Stimulated activated effector memory CD8-positive, alpha-beta T cell treated with anti-CD3 and anti-CD28 coated beads, Interleukin-12 subunit alpha, Interleukin-12 subunit beta, amount 100 ng/mL, for 72 hours (primary cell): ENCODE measurements around the gene LY86.
A peak's percentile ranks its signal among the peaks of the same experiment; 100 is the strongest.

ENCODE experiments used
- ATAC-seq: fragments of 150-1000 bp; cut with Tn5 transposase; 2 replicates; pipeline ENCODE4 v1.10.0; 2021
- DNase-seq, 2 donors: peaks; one replicate each; pipeline ENCODE4 v3.0.0; 2021 to 2022; ENCODE audit warnings: low spot score in 2 of 2
- H3K27ac Mint-ChIP-seq: one replicate; pipeline ENCODE4 v1.8.0; 2022; ENCODE audit warnings: mild to moderate bottlenecking, mixed read lengths
- H3K36me3 Mint-ChIP-seq: one replicate; pipeline ENCODE4 v1.8.0; 2022; ENCODE audit warnings: mild to moderate bottlenecking, mixed read lengths
- H3K4me1 Mint-ChIP-seq: one replicate; pipeline ENCODE4 v1.8.0; 2022; ENCODE audit warnings: mixed read lengths
- H3K4me3 Mint-ChIP-seq: one replicate; pipeline ENCODE4 v1.8.0; 2022; ENCODE audit warnings: mild to moderate bottlenecking, mixed read lengths
- H3K9me3 Mint-ChIP-seq: one replicate; pipeline ENCODE4 v1.8.0; 2022; ENCODE audit warnings: mixed read lengths

The LY86 gene

GRCh38 chr6:6588064-6588923, at the start of gene LY86:
Gene LY86 (plus strand): TSS chr6:6588720. CDS start chr6:6588735, 15 bp downstream.
- ATAC-seq, result no peak
- peak within 1 kb of the TSS; percentile 22 for H3K4me3 Mint-ChIP-seq
- no peaks in the 10 kb centered on the region for H3K36me3 Mint-ChIP-seq
- no peak within 1 kb of the TSS for H3K27ac Mint-ChIP-seq
- no peak for DNase-seq
- peaks cover 2% of the 10 kb centered on the region for H3K9me3 Mint-ChIP-seq
- H3K4me1 Mint-ChIP-seq, result peaks cover 29% of the 10 kb centered on the region

- Mint-ChIP-seq H3K4me1 (no peaks in the 10 kb centered on the region), H3K36me3 (no peaks in the 10 kb centered on the region), H3K9me3 (no peaks in the 10 kb centered on the region), H3K27ac (no peak overlapping the region), H3K4me3 (no peak overlapping the region)
- ATAC-seq (no peak), DNase-seq (no peak)
Observed at GRCh38 chr6:6539036-6539435, 49.5 kb upstream of the LY86 start.

GRCh38 chr6:6542357-6542756, 46.2 kb upstream of the LY86 start:
- Mint-ChIP-seq H3K27ac (no peak overlapping the region), H3K4me1 (peaks cover 5% of the 10 kb centered on the region), H3K4me3 (no peak overlapping the region), H3K9me3 (no peaks in the 10 kb centered on the region), H3K36me3 (no peaks in the 10 kb centered on the region)
- DNase-seq, result no peak
- ATAC-seq, result no peak

- DNase-seq, result no peak
- ATAC-seq, result no peak
- Mint-ChIP-seq H3K36me3 (no peaks in the 10 kb centered on the region), H3K9me3 (no peaks in the 10 kb centered on the region), H3K4me3 (no peak overlapping the region), H3K27ac (no peak overlapping the region), H3K4me1 (peaks cover 6% of the 10 kb centered on the region)
Observed at GRCh38 chr6:6543181-6543879, 45.2 kb upstream of the LY86 start.

GRCh38 chr6:6545616-6546317, 42.8 kb upstream of the LY86 start:
- Mint-ChIP-seq H3K4me3 (peak overlapping the region; percentile 46), H3K36me3 (no peaks in the 10 kb centered on the region), H3K9me3 (no peaks in the 10 kb centered on the region), H3K27ac (no peak overlapping the region), H3K4me1 (peaks cover 6% of the 10 kb centered on the region)
- ATAC-seq (no peak), DNase-seq (no peak)

- DNase-seq (peak in 1 of 2 donors; percentile 14), ATAC-seq (peak; percentile 64)
- no peaks in the 10 kb centered on the region for H3K36me3 Mint-ChIP-seq
- H3K9me3 Mint-ChIP-seq, result no peaks in the 10 kb centered on the region
- H3K27ac Mint-ChIP-seq, result no peak overlapping the region
- H3K4me3 Mint-ChIP-seq, result peak overlapping the region; percentile 46
- peaks cover 6% of the 10 kb centered on the region for H3K4me1 Mint-ChIP-seq
Observed at GRCh38 chr6:6546318-6547109, 42.0 kb upstream of the LY86 start.

GRCh38 chr6:6547110-6547879, 41.2 kb upstream of the LY86 start:
- Mint-ChIP-seq H3K4me3 (peak overlapping the region; percentile 46), H3K36me3 (no peaks in the 10 kb centered on the region), H3K4me1 (peaks cover 6% of the 10 kb centered on the region), H3K27ac (no peak overlapping the region), H3K9me3 (no peaks in the 10 kb centered on the region)
- DNase-seq (peak; percentile 75 to 86), ATAC-seq (peak; percentile 92)

- no peaks in the 10 kb centered on the region for H3K36me3 Mint-ChIP-seq
- H3K4me1 Mint-ChIP-seq, result no peaks in the 10 kb centered on the region
- no peaks in the 10 kb centered on the region for H3K9me3 Mint-ChIP-seq
- H3K4me3 Mint-ChIP-seq, result no peak overlapping the region
- H3K27ac Mint-ChIP-seq, result no peak overlapping the region
- DNase-seq, result no peak
- no peak for ATAC-seq
Observed at GRCh38 chr6:6556161-6556737, 32.3 kb upstream of the LY86 start.

GRCh38 chr6:6556738-6557503, 31.6 kb upstream of the LY86 start:
- no peak overlapping the region for H3K4me3 Mint-ChIP-seq
- ATAC-seq, result peak; percentile 60
- no peaks in the 10 kb centered on the region for H3K36me3 Mint-ChIP-seq
- H3K27ac Mint-ChIP-seq, result no peak overlapping the region
- DNase-seq, result peak in 1 of 2 donors; percentile 9
- H3K9me3 Mint-ChIP-seq, result no peaks in the 10 kb centered on the region
- no peaks in the 10 kb centered on the region for H3K4me1 Mint-ChIP-seq

- no peak overlapping the region for H3K4me3 Mint-ChIP-seq
- no peaks in the 10 kb centered on the region for H3K36me3 Mint-ChIP-seq
- H3K9me3 Mint-ChIP-seq, result no peaks in the 10 kb centered on the region
- no peak overlapping the region for H3K27ac Mint-ChIP-seq
- DNase-seq (no peak), ATAC-seq (no peak)
- no peaks in the 10 kb centered on the region for H3K4me1 Mint-ChIP-seq
Observed at GRCh38 chr6:6557504-6557839, 31.0 kb upstream of the LY86 start.

- ATAC-seq (no peak), DNase-seq (no peak)
- H3K4me1 Mint-ChIP-seq, result no peaks in the 10 kb centered on the region
- H3K36me3 Mint-ChIP-seq, result no peaks in the 10 kb centered on the region
- no peak overlapping the region for H3K27ac Mint-ChIP-seq
- H3K9me3 Mint-ChIP-seq, result no peaks in the 10 kb centered on the region
- H3K4me3 Mint-ChIP-seq, result no peak overlapping the region
Observed at GRCh38 chr6:6557886-6558285, 30.6 kb upstream of the LY86 start.

- DNase-seq (no peak), ATAC-seq (peak; percentile 53)
- Mint-ChIP-seq H3K27ac (no peak overlapping the region), H3K4me3 (no peak overlapping the region), H3K36me3 (no peaks in the 10 kb centered on the region), H3K4me1 (peaks cover 6% of the 10 kb centered on the region), H3K9me3 (no peaks in the 10 kb centered on the region)
Observed at GRCh38 chr6:6559994-6560570, 28.4 kb upstream of the LY86 start.

- H3K36me3 Mint-ChIP-seq, result no peaks in the 10 kb centered on the region
- H3K4me1 Mint-ChIP-seq, result peaks cover 6% of the 10 kb centered on the region
- H3K4me3 Mint-ChIP-seq, result no peak overlapping the region
- no peak overlapping the region for H3K27ac Mint-ChIP-seq
- no peak for DNase-seq
- no peaks in the 10 kb centered on the region for H3K9me3 Mint-ChIP-seq
- no peak for ATAC-seq
Observed at GRCh38 chr6:6560909-6561308, 27.6 kb upstream of the LY86 start.
